Coronary artery (tissue), 2 donors: ENCODE measurements around the gene FNDC5.

Experiments used
- DNase-seq: peaks from one replicate; pipeline ENCODE4 v3.0.0-alpha.2; 2017; ENCODE audit warnings: low spot score
- H3K27ac ChIP-seq, 2 donors: fragments of 200-600 bp; sonication (generic); one replicate each; pipeline ENCODE4 v1.5.1; 2016 to 2019
- H3K4me3 ChIP-seq: fragments of 200-600 bp; sonication (generic); 2 replicates; pipeline ENCODE4 v1.5.1; 2016; ENCODE audit warnings: mild to moderate bottlenecking, moderate library complexity
- CTCF ChIP-seq: fragments of 200-600 bp; sonication (generic); IDR thresholded peaks from one replicate; pipeline ENCODE4 v1.5.1; 2019; ENCODE audit warnings: antibody characterized with exemption

The FNDC5 gene

DNA sequence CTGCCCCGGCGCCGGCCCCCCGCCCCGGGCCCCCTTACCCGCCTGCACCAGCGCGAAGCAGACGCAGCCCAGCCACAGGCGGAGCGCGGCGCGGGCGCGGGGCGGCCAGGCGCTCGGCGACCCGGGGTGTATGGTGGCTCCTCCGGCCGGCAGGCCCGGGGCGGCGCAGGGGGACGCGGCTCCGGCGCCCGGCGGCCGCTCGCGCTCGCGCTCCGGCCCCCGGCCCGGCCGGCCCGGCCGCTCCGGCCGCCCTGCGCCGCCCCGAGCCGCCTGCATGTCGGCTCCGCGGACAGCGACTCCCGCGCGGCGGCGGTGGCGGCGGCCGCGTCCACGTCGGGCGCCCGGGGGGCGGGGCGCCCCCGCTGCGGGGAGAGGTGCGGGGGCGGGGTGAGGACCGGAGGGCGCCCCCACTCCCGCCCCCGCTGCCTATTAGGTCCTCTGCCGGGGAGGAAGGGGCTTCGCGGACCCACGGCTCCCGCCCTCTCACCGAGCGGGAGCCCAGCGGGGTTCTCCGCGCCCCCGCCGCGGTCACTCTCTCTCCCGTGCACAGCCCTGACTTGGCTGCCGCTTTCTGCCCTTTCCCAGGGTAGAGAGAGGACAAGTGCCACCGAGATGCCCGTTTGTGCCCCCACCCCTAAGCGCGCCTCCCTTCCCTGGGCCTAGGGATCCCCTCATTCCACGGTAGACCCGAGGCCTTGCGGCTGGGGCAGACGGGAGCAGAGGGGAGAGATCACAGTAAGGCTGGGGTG lies at the start of gene FNDC5:
Gene FNDC5, minus strand, starts transcription at position 298 of the 749 bp plus-strand sequence.
- Histone ChIP-seq H3K4me3 (peak within 1 kb of the TSS; percentile 78), H3K27ac (peak within 1 kb of the TSS in 1 of 2 donors; percentile 26)
- no peak for DNase-seq
- no peak for TF ChIP-seq CTCF

DNA sequence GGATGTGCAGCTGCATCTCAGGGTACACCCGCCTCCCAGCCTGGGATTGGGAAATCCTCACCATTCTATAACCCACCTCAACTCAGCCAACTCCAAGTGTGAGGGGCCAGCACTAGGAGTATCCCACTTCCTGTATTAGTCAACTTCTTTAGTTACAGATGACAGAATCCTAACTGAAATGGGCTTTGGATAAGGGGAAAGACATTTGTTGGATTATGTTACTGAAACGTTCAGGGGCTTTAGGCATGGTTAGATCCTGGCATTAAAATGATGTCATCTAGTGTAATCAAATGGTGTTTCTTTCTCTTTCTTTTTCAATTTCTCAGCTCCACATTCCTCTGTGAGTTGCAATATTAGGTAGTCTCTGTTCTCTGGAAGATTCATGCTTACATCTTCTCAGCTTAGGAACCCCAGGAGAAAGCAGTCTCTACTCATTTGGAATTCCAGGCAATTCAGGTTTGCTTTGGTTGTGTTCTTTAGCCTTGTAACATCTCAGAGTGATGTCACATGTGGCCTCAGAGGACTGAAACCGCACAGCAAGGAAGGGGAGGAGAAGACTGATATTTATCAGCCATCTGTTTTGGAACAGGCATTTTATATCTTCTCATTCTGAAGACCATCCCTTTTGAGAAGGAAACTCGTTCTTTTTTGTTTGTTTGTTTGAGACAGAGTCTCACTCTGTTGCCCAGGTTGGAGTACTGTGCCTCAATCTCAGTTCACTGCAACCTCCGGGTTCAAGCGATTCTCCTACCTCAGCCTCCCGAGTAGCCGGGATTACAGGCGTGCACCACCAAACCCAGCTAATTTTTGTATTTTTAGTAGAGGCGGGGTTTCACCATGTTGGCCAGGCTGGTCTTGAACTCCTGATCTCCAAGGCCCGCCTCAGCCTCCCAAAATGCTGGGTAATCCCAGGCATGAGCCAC lies 49.4 kb upstream of the FNDC5 start:
- no peak overlapping the region for H3K27ac ChIP-seq
- no peak for TF ChIP-seq CTCF
- no peak for DNase-seq
- H3K4me3 ChIP-seq, result no peak overlapping the region

- no peak for TF ChIP-seq CTCF
- DNase-seq, result no peak
- no peak overlapping the region for H3K27ac ChIP-seq
- H3K4me3 ChIP-seq, result no peak overlapping the region
These were observed 47.5 kb upstream of the FNDC5 start for GRCh38 chr1:32918179-32918578.

DNA sequence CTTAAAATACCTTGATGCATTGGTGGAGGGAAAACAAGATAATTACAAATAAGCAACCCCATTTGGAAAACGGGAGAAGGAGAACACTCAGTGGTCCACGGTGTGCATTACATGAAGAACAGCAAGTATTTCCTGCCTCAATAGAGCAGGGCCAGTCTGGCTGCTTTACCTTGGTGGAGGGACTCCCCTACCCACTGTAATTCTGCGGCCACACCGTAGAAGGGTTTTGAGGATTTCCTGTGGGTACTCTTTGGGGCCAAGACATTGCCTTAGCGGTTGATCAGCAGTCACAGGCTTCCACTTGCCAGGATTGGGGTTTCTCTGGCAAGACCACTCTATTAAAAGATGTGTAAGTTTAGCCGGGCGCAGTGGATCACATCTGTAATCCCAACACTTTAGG lies 46.8 kb upstream of the FNDC5 start:
- Histone ChIP-seq H3K27ac (no peak overlapping the region), H3K4me3 (no peak overlapping the region)
- no peak for TF ChIP-seq CTCF
- DNase-seq, result no peak

GRCh38 chr1:32915766-32916706 lies 45.3 kb upstream of the FNDC5 start:
- Histone ChIP-seq H3K27ac (no peak overlapping the region), H3K4me3 (no peak overlapping the region)
- no peak for DNase-seq
- no peak for TF ChIP-seq CTCF

DNA sequence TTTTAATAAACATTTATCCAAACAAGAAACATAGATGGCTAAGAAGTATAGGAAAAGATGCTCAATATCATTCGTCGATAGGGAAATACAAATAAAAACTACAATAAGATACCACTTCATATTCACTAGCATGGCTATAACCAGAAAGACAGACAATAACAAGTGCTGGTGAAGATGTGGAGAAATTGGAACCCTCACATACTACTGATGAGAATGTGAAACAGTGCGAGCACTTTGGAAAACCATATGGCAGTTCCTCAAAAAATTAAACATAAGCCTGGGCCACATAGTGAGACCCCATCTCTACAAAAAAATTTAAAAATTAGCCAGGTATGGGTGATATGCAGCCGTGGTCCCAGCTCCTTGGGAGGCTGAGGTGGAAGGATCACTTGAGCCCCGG lies 39.6 kb upstream of the FNDC5 start:
- no peak for TF ChIP-seq CTCF
- DNase-seq, result no peak
- Histone ChIP-seq H3K27ac (no peak overlapping the region), H3K4me3 (no peak overlapping the region)
